HG03442 (cell line): ENCODE measurements around the gene MYBPC3.
"Not testable (repeated sequence)": the region's sequence is repeated elsewhere in the genome, so short reads cannot be mapped to it uniquely, and the experiment has no call there.

Experiments used
- ATAC-seq: cut with Tn5 transposase; IDR thresholded peaks from one replicate; pipeline ENCODE4 v1.9.1; 2021; ENCODE audit warnings: mild to moderate bottlenecking, moderate library complexity; ENCODE audit not compliant: unreplicated experiment

MYBPC3 gene

GRCh38 chr11:47340980-47341775, 11.3 kb downstream of the MYBPC3 start:
- no peak for ATAC-seq

GRCh38 chr11:47340010-47340409, 12.5 kb downstream of the MYBPC3 start:
- ATAC-seq, result no peak

GRCh38 chr11:47338396-47339241, 13.9 kb downstream of the MYBPC3 start:
- ATAC-seq, result no peak

GRCh38 chr11:47337229-47337924, 15.1 kb downstream of the MYBPC3 start:
- no peak for ATAC-seq

- ATAC-seq, result no peak
These were observed 15.9 kb downstream of the MYBPC3 start for GRCh38 chr11:47336595-47336994.

- ATAC-seq, result no peak
These were observed 16.8 kb downstream of the MYBPC3 start for GRCh38 chr11:47335733-47336132.

GRCh38 chr11:47334699-47335411, 17.6 kb downstream of the MYBPC3 start:
- not testable (repeated sequence) for ATAC-seq

- no peak for ATAC-seq
These were observed 18.5 kb downstream of the MYBPC3 start for GRCh38 chr11:47333886-47334443.

GRCh38 chr11:47333526-47333845, 19.0 kb downstream of the MYBPC3 start:
- ATAC-seq, result no peak

GRCh38 chr11:47332791-47333525, 19.5 kb downstream of the MYBPC3 start:
- ATAC-seq, result no peak

GRCh38 chr11:47332303-47332711, 20.2 kb downstream of the MYBPC3 start:
- no peak for ATAC-seq

GRCh38 chr11:47331454-47332302, 20.8 kb downstream of the MYBPC3 start:
- ATAC-seq, result no peak

GRCh38 chr11:47329987-47330931, 22.2 kb downstream of the MYBPC3 start:
- no peak for ATAC-seq

- no peak for ATAC-seq
These were observed 23.0 kb downstream of the MYBPC3 start for GRCh38 chr11:47329431-47329986.

- ATAC-seq, result peak; percentile 57
These were observed 23.8 kb downstream of the MYBPC3 start for GRCh38 chr11:47328449-47329390.

GRCh38 chr11:47327949-47328348, 24.6 kb downstream of the MYBPC3 start:
- ATAC-seq, result no peak
